ENCODE data around the gene CFAP97.
"Not testable (repeated sequence)": the region's sequence is repeated elsewhere in the genome, so short reads cannot be mapped to it uniquely, and the experiment has no call there.

CFAP97 gene

GRCh38 chr4:185221912-185222311, 18.1 kb upstream of the CFAP97 start:
- no peak for DNase-seq

- no peak for DNase-seq
These were observed 17.7 kb upstream of the CFAP97 start for GRCh38 chr4:185221491-185221890.

GRCh38 chr4:185219551-185220344, 15.9 kb upstream of the CFAP97 start:
- peak; percentile 59 to 63 for DNase-seq

- no peak for DNase-seq
These were observed 14.5 kb upstream of the CFAP97 start for GRCh38 chr4:185218312-185218711.

- DNase-seq: no peak
These were observed 13.7 kb upstream of the CFAP97 start for GRCh38 chr4:185217408-185217975.

- no peak for DNase-seq
These were observed 11.5 kb upstream of the CFAP97 start for GRCh38 chr4:185215261-185215660.

GRCh38 chr4:185213877-185214276, 10.1 kb upstream of the CFAP97 start:
- DNase-seq: no peak

GRCh38 chr4:185212581-185212980, 8.8 kb upstream of the CFAP97 start:
- no peak for DNase-seq

- DNase-seq: no peak
These were observed 7.8 kb upstream of the CFAP97 start for GRCh38 chr4:185211641-185212040.

GRCh38 chr4:185211035-185211434, 7.2 kb upstream of the CFAP97 start:
- no peak for DNase-seq

- peak in 1 of 2 experiments; percentile 48 for DNase-seq
These were observed 6.5 kb upstream of the CFAP97 start for GRCh38 chr4:185210102-185210981.

- DNase-seq: peak in 1 of 2 experiments; percentile 48
These were observed 6.0 kb upstream of the CFAP97 start for GRCh38 chr4:185209852-185210101.

- DNase-seq: peak; percentile 75 to 91
These were observed 5.4 kb upstream of the CFAP97 start, which contains the start of gene SNX25 for GRCh38 chr4:185209031-185209851. SNX25 (plus strand) TSS chr4:185209598; CDS start chr4:185209827, 229 bp downstream.

- no peak for DNase-seq
These were observed 3.7 kb upstream of the CFAP97 start for GRCh38 chr4:185207466-185207865.

GRCh38 chr4:185205697-185206342, 2.0 kb upstream of the CFAP97 start:
- DNase-seq: no peak

GRCh38 chr4:185205073-185205472, 1.3 kb upstream of the CFAP97 start:
- not testable (repeated sequence) for DNase-seq

- no peak for DNase-seq
These were observed 574 bp upstream of the CFAP97 start for GRCh38 chr4:185204238-185204910.

GRCh38 chr4:185202984-185203485, 765 bp downstream of the CFAP97 start:
- no peak for DNase-seq

GRCh38 chr4:185201977-185202962, 1.5 kb downstream of the CFAP97 start:
- peak in 1 of 2 experiments; percentile 10 for DNase-seq

GRCh38 chr4:185198189-185198588, 5.6 kb downstream of the CFAP97 start:
- DNase-seq: not testable (repeated sequence)
